IPS DF 6.9 (cell line): ENCODE measurements around the gene SERPINB11.

Source experiments
- DNase-seq: peaks from one replicate; pipeline ENCODE4 v3.0.0-alpha.2; 2013; ENCODE audit warnings: low read depth, low spot score
- H3K27ac ChIP-seq: one replicate; pipeline ENCODE4 v1.5.1; 2013; ENCODE audit warnings: low read length, control low read depth
- H3K27me3 ChIP-seq: 2 replicates; pipeline ENCODE4 v1.6.1; 2013; ENCODE audit warnings: mild to moderate bottlenecking, low read length; ENCODE audit not compliant: control insufficient read depth, insufficient read depth
- H3K36me3 ChIP-seq: 2 replicates; pipeline ENCODE4 v1.6.1; 2013; ENCODE audit warnings: low read length; ENCODE audit not compliant: control insufficient read depth, insufficient read depth
- H3K4me1 ChIP-seq: 2 replicates; pipeline ENCODE4 v1.6.1; 2013; ENCODE audit warnings: low read length; ENCODE audit not compliant: control insufficient read depth, insufficient read depth
- H3K4me3 ChIP-seq: 2 replicates; pipeline ENCODE4 v1.5.1; 2013; ENCODE audit warnings: mild to moderate bottlenecking, low read length
- H3K9me3 ChIP-seq: 2 replicates; pipeline ENCODE4 v1.6.1; 2013; ENCODE audit warnings: low read length, inconsistent platforms; ENCODE audit not compliant: control insufficient read depth, insufficient read depth
- WGBS: extraction: QIAGEN DNeasy Blood & Tissue Kit; methylation state at CpG from one replicate; pipeline ENCODE4 v1.1.7; 2013; ENCODE audit warnings: mixed read lengths, missing lambda C conversion rate; ENCODE audit not compliant: insufficient read length, insufficient coverage; 5-methylcytosine and 5-hydroxymethylcytosine counted together

Gene SERPINB11

DNA sequence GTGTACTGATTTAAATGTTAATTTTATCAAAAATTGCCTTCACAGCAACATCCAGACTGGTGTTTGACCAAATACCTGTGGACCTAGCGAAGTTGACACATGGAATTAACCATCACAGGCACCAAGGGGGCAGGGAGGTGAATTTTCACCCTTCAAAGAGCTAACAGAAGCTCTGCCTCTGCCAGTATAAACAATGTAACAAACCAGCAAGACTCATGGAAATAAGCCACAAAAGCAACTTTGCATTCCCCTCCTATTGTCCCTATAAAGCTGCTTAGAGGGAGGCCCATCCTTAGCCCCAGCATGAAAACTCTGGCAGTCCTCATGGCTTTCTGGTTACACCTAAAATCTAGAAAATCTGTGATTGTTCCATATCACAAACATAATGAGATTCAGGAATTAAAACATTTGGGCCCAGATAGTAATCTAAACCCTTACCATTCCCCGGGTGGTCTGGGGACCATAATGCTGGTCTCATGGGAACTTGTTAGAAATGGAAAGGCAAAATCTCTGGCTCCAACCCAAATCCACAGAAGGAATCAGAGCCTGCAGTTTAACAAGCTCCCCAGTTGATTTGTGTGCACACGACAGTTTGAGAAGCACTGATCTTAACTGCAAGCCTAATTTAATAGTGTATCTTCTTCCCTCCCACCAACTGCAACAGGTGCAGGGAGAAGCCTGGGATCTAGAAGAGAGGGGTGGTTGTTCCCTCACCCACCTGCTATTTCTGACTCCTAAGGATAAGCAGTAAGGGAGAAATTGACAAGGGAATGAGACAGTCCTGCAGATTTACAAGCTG lies 23.1 kb downstream of the SERPINB11 start:
- Histone ChIP-seq H3K4me1 (no peaks in the 10 kb centered on the region), H3K9me3 (no peaks in the 10 kb centered on the region), H3K36me3 (no peaks in the 10 kb centered on the region), H3K4me3 (no peak overlapping the region), H3K27ac (no peak overlapping the region), H3K27me3 (no peaks in the 10 kb centered on the region)
- no peak for DNase-seq
- WGBS: no CpG with 5 or more reads among the region's 3 CpGs

DNA sequence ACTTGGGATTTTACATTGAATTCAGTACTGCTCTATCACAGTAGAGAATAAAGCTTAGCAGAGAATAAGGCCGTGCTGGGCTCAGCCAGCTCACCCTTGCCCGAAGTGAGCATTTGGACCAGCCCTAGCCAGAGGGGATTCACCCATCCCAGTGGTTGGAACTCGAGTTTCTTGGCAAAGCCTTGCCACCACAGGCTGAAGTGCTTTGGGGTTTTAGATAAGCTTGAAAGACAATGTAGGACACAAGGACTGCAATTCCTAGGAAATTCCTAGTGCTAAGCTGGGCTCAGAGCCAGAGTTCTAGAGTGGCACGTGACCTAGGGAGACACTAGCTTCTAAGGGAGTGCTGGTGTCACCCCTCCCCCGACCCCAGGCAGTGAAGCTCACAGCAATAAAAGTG lies 28.0 kb downstream of the SERPINB11 start:
- no peaks in the 10 kb centered on the region for H3K36me3 ChIP-seq
- H3K27me3 ChIP-seq: no peaks in the 10 kb centered on the region
- no peaks in the 10 kb centered on the region for H3K9me3 ChIP-seq
- no peaks in the 10 kb centered on the region for H3K4me1 ChIP-seq
- DNase-seq: no peak
- no CpG with 5 or more reads among the region's 5 CpGs for WGBS
- no peak overlapping the region for H3K4me3 ChIP-seq
- H3K27ac ChIP-seq: no peak overlapping the region

DNA sequence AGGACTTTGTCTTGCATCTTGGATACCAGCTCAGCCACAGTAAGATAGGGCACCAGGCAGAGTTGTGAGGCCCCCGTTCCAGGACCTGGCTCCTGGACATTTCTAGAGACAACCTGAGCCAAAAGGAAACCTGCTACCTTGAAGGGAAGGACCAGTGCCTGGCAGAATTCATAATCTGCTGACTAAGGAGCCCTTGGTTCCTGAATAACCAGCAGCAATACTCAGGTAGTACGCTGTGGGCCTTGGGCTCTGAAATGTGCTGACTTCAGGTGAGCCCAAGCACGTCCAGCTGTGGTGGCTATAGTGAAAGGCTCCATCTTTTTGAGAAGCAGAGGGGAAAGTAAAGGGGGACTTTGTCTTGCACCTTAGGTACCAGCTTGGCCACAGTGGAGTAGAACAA lies 28.5 kb downstream of the SERPINB11 start:
- no peaks in the 10 kb centered on the region for H3K36me3 ChIP-seq
- H3K9me3 ChIP-seq: no peaks in the 10 kb centered on the region
- H3K27me3 ChIP-seq: no peaks in the 10 kb centered on the region
- no peak overlapping the region for H3K4me3 ChIP-seq
- H3K27ac ChIP-seq: no peak overlapping the region
- no peaks in the 10 kb centered on the region for H3K4me1 ChIP-seq
- WGBS: no CpG with 5 or more reads among the region's 3 CpGs
- DNase-seq: no peak

DNA sequence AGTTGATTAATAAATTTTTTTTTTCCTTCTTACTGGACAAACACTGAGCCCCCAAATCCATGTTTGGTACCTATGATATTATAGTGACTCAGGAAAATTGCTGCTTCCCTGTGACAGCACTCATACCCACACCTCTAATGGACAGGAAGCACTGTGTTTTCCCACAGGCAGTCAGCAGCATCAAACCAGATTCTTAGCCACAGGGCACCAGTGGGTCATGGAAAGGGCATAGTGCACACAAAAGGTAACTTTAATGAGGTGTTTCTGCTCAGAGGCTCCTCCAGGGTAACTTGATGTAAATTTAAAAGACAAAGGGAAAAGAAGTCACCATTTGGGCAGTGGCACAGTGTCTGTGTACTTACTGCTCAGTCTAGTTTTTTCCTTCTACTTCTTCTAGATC lies 34.1 kb downstream of the SERPINB11 start:
- no peak overlapping the region for H3K27ac ChIP-seq
- H3K9me3 ChIP-seq: no peaks in the 10 kb centered on the region
- DNase-seq: no peak
- no peaks in the 10 kb centered on the region; the same call in 1 of the 2 replicates for H3K4me1 ChIP-seq
- no peaks in the 10 kb centered on the region for H3K27me3 ChIP-seq
- no peaks in the 10 kb centered on the region for H3K36me3 ChIP-seq
- H3K4me3 ChIP-seq: no peak overlapping the region

DNA sequence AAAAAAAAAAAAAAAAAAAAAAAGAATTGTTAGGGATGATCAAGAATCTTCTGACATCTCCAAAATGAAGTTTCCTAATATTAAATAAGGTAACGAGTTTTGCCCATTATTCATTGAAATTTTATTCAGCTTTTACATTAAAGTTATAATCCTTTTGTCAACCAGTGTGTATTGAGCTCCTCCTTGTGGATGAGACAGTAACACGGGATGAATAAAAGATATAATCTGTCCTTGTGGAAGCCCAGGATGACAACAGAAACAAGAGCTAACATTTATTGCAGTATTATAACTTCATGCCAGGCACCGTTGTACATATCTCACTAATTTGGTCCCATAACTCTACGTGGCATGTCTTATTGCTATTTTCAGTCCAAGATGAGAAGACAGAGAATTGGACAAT lies 39.0 kb downstream of the SERPINB11 start:
- H3K27ac ChIP-seq: no peak overlapping the region
- WGBS: no CpG with 5 or more reads among the region's 4 CpGs

DNA sequence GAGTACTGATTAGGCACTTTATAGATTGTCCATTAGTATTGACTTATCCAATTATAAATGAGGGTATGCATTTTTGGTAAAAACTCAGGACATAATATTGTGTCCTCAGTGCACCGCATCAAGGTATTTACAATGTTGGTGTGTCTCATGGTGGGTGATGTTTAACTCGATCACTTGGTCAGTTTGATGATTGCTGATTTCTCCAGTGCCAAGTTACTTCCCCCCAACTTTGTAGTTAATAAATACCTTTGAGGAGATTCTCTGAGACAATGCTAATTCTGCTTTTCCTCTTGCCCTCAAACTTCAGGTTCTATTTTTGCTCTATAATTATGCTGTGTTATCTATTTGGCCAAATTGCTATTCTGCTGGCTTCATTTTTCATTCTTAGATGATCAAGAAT lies 44.2 kb downstream of the SERPINB11 start:
- no CpG with 5 or more reads among the region's 2 CpGs for WGBS
- no peaks in the 10 kb centered on the region for H3K36me3 ChIP-seq
- H3K4me1 ChIP-seq: no peaks in the 10 kb centered on the region
- DNase-seq: no peak
- no peak overlapping the region for H3K4me3 ChIP-seq
- H3K27me3 ChIP-seq: no peaks in the 10 kb centered on the region
- H3K9me3 ChIP-seq: no peaks in the 10 kb centered on the region
- H3K27ac ChIP-seq: no peak overlapping the region

More for the DNA sequence above, 39.0 kb downstream of the SERPINB11 start:
- Histone ChIP-seq H3K9me3 (no peaks in the 10 kb centered on the region), H3K27me3 (no peaks in the 10 kb centered on the region), H3K4me1 (no peaks in the 10 kb centered on the region; the same call in 1 of the 2 replicates), H3K36me3 (no peaks in the 10 kb centered on the region), H3K4me3 (no peak overlapping the region)
- no peak for DNase-seq

DNA sequence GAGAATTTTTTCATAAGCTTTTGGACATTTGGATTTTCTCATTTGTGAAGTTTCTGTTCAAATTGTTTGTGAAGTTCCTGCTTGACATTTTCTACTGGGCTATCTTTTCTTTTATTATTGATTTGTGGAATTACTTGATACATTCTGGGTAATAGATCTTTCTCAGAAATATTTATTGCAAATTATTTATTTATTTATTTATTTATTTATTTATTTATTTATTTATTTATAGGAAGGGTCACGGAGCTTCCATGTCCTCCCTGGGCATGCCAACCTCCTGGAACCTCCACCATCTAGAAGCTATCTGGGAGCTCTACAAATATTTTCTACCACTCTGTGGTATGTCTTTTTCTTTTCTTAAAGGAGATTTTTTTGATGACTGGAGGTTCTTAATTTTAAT lies 46.7 kb downstream of the SERPINB11 start:
- Histone ChIP-seq H3K27me3 (no peaks in the 10 kb centered on the region), H3K4me3 (no peak overlapping the region), H3K27ac (no peak overlapping the region), H3K36me3 (no peaks in the 10 kb centered on the region), H3K4me1 (no peaks in the 10 kb centered on the region), H3K9me3 (no peaks in the 10 kb centered on the region)
- WGBS: no CpG with 5 or more reads among the region's 1 CpG
- DNase-seq: no peak

DNA sequence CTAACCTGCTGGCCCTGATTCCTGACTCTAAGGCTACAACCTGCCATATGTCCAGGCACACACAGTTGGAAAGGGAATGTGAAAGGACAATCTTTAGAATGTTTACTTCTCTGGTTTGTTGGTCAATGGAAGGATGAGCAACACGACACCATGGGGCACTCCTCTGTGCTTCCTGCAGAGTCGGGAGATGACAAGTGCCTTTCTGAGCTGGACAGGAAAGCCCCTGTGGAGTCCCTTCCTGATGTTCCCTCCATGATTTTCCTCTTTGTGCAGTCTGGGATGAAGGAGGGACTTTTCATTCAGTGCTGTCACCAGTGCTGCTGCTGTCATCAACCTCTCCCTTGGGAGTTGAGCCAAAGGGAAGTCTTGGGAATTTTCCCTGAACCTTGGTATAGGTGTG lies 49.9 kb downstream of the SERPINB11 start:
- no peaks in the 10 kb centered on the region for H3K4me1 ChIP-seq
- H3K27me3 ChIP-seq: no peaks in the 10 kb centered on the region
- no peak overlapping the region for H3K4me3 ChIP-seq
- DNase-seq: no peak
- WGBS: no CpG with 5 or more reads among the region's 2 CpGs
- H3K9me3 ChIP-seq: no peaks in the 10 kb centered on the region
- H3K27ac ChIP-seq: no peak overlapping the region
- no peaks in the 10 kb centered on the region for H3K36me3 ChIP-seq

DNA sequence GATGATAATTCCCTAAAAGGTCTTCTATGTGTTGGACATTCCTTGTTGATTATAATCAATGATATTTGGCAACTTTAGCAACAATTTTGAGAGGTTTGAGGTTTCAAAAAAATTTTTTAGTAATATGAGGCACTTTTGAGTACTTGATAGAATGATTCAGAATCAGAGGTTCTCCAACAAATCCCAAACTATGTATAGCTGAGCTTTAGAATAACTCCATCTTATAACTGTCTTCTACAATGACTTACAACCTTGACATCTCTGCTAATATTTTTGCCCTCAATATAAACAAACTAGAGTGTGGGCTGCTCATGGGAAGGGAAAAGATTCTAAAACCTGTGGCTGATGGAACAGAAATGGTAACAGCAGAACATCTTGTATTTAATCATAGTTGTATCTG lies 50.9 kb downstream of the SERPINB11 start:
- Histone ChIP-seq H3K27ac (no peak overlapping the region), H3K4me1 (no peaks in the 10 kb centered on the region), H3K27me3 (no peaks in the 10 kb centered on the region), H3K36me3 (no peaks in the 10 kb centered on the region), H3K9me3 (no peaks in the 10 kb centered on the region), H3K4me3 (no peak overlapping the region)
- no peak for DNase-seq

DNA sequence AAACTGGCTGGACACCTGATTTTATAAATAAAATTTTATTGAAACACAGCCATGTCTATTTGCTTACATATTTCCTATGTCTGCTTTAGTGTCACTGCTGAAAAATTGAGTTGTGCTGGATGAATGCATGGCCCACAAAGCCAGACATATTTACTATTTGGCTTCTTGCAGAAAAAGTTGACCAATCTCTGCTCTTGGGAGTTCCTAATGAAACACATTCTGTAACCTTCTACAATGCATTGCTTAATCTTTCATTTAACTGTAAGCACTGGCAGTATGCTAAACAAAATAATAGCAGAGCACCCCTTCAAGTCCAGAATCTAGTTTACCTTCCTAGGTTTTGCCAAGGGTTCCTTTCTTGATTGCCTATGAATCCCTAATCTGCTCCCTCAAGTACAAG lies 54.8 kb downstream of the SERPINB11 start:
- Histone ChIP-seq H3K36me3 (no peaks in the 10 kb centered on the region), H3K27ac (no peak overlapping the region), H3K27me3 (no peaks in the 10 kb centered on the region), H3K9me3 (no peaks in the 10 kb centered on the region; the same call in 1 of the 2 replicates), H3K4me1 (no peaks in the 10 kb centered on the region), H3K4me3 (no peak overlapping the region)
- no peak for DNase-seq

DNA sequence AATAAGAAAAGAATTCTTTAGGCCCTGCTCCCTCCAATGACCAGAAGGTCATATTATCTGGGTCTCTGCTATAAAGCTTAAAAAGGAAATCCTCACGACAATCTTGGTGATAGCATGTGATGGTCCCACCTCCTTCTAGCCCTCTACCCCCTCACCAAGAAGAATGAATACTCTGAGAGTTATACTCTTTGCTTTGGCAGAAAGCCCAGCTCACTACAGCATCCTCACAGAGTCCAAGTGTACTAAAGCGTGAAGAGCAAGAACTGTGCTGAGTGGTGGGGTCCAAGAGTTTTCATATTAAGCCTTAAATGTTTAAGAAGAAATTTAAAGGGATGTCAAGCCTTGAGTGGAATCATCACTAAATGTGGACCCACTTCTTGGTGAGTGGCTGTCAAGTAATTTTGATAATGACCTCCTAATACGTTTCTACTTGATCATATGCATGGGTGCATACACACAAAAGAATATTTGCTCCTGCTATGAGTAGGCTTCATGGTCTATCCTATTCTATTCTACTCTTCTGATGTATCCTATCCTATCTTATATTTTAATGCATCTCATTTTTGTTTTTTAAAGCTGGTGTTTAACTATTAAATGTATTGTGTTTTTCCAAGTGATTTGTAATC lies 56.0 kb downstream of the SERPINB11 start:
- H3K4me1 ChIP-seq: no peaks in the 10 kb centered on the region
- no peak overlapping the region for H3K27ac ChIP-seq
- no peak for DNase-seq
- no CpG with 5 or more reads among the region's 3 CpGs for WGBS
- no peaks in the 10 kb centered on the region for H3K27me3 ChIP-seq
- H3K36me3 ChIP-seq: no peaks in the 10 kb centered on the region
- no peak overlapping the region for H3K4me3 ChIP-seq
- H3K9me3 ChIP-seq: no peaks in the 10 kb centered on the region; the same call in 1 of the 2 replicates
